ENCODE data around the gene LMO7.
A peak's percentile ranks its signal among the peaks of the same experiment; 100 is the strongest.

The LMO7 gene

DNA sequence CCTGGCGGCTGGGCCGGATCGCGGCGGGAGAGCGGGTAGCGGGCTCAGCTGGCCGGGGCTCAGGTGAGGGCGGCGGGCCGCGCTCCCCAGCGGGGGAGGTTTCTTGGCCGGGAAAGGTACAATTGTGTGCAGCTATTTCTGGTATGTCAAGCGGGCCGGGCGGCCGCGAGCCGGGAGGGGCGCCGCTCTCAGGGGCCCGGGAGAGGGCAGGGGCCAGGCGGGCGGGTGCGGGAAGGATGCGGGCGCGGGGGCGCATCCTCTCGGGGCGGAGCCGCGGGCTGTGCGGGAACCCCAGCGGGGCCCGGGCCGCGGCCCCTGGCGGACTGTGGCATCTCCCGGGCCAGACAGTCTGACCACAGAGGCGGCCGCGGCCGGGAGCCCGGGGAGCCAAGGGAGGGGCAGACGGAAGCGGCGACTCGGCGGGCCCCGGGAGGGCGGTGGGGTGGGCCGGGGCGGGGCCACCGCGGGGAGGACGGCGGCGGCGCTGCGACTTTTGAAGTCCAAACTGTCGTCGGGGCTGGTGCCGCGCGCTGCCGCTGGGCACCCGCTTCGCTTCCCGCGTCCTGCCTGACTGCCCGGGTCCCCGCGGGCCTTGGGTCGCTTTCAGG lies at the start of gene LMO7:
Gene LMO7, plus strand, starts transcription at position 503 of the 608 bp plus-strand sequence. CDS start 328 bp downstream, outside the sequence.
- peak; percentile 21 for DNase-seq

DNA sequence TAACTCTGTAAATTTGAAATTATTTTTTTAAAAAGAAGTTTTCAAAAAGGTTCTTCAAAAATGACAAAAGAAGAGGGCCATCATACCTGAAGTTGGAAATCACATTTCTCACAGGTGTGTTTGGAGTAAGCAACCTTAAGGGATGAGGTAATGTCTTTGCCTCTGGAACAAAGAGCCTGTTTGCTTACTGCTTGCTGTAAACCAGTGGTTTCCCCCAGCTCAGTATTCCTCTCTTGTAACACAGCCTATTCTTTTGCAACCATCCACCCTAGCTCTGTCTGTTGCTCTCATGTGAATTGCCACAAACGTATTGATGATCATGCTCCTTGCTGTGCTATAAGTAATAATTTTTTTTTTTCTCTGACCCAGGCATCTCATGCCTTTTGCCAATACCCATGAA lies 48.5 kb upstream of the LMO7 start:
- DNase-seq: no peak

DNA sequence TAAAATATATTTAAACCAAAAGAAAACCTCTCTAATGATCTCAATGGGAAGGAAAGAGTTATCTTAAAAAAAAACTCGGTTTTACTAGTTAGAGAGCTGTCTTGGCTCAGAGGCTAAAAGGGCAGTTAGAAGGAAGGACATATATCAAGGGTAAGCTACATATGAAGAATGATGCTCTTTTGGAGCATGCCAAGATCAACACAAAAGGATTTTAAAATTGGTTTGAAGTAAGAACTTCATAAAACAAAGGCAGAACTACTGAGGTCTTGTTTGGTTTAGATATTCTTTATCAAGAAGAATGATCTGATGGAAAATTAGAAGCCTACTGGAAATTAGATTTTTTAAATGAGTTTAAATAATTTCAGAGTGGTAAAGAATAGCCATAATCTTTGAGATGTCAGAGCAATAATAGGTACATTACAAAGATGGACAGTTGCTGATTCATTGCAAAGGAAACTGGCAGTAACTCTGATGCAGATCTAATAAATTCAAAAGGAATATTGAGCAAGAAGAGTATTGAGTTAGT lies 39.4 kb upstream of the LMO7 start:
- DNase-seq: no peak

DNA sequence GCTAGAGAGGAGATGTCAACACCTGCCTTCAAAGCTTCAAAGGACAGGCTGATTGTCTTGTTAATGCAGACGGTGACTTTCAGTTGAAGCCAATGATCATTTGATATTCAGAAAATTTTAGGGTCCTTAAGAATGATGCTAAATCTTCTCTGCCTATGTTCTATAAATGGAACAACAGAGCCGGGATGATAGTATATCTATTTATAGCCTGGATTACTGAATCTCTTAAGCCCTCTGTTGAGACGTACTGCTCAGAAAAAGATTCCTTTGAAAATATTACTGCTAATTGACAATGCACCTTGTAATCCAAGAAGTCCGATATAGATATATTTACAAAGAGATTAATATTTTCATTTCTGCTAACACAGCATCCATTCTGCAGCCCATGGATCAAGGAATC lies 35.8 kb upstream of the LMO7 start:
- DNase-seq: no peak

DNA sequence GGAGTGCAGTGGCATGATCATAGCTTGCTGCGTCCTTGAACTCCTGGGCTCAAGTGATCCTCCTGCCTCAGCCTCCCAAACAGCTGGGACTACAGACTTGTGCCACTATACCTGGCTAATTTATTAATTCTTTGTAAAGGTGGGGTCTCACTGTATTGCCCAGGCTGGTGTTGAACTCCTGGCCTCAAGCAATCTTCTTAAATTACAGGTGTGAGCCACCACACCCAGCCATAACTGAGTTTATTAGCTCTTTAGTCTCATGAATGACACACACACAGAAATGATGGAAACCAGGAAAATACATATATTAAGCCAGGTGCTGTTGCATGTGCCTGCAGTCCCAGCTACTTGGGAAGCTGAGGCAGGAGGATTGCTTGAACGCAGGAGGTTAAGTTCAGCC lies 33.1 kb upstream of the LMO7 start:
- no peak for DNase-seq

DNA sequence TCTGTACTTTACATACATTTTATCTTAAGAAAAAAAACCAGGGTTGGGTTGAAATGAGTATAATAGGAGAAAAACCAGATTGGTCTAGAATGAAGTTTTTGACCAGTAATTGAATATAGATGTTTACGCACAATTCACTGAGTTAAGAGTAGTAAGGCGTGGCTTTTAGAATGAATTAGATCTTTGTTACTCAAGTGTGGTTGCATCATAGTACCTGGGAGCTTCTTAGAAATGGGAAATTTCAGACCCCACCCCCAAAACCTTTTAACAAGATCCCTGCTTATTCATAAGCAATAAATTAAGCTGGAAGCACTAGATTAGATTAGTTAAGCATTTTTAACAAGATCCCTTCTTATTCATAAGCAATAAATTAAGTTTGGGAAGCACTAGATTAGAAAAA lies 28.7 kb upstream of the LMO7 start:
- no peak for DNase-seq

DNA sequence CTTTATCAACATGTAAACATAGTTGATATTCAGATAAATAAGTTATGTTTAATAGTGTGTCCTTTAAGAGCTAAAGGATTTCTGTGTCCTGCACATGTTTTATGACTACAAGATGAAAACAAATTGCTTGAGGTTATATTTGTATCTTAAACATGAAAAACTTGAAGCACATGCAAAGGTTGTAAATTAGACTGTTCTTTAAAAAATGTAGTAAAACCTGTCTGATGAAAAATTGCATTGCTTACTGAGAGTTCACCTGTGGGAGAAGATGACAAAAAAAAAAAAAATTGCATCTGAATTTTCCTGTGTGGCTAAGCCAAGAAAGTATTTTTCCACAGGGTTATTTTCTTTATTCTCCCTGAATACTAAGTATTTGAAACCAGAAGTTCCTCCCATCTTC lies 25.7 kb upstream of the LMO7 start:
- DNase-seq: no peak

DNA sequence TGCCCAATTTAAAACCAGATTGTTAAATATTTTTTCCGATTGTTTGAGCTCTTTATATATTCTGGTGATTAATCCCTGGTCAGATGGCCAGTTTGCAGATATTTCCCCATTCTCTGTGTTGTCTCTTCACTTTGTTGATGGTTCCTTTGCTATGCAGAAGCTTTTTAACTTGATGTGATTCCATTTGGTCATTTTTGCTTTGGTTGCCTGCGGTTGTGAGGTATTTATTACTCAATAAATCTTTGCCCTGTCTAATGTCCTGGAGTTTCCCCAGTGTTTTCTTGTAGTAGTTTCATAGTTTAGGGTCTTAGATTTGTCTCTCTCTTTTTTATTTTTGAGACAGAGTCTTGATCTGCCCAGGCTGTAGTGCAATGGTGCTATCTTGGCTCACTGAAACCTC lies 23.8 kb upstream of the LMO7 start:
- no peak for DNase-seq

DNA sequence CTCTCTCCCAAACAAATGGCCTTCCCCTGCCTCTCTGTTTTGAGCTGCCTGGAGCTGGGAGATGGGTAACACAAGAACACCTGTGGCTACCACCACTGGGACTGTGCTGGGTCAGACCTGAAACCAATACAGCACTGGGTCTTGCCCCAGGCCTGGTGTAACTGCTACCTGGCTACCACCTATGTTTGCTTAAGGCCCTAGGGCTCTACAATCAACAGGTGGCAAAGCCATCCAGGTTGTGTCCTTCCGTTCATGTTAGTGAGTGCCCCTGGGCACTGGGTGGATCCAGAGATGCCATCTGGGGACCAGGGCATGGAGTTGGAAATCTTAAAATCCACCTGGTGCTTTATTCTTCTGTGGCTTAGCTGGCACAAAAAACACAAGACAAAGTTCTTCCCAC lies 18.9 kb upstream of the LMO7 start:
- no peak for DNase-seq

DNA sequence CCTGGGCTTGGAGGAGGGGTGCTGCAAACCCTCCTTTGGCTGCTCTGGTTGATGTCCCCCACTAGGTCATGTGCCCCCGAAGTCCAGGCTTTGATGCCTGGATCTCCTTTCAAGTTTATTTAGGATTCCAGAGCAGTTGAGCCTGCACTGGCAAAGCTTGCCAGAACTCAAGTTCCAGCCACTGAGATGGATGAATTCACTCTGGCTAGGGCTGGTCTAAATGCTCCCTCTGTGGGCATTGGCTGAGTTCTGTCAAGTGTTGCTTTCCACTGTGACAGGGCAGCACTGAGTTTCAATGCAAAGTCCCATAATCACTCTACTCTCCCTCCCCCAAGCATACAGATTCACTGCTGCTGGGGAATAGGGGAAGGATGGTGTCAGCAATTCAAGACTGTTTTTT lies 17.8 kb upstream of the LMO7 start:
- DNase-seq: no peak

DNA sequence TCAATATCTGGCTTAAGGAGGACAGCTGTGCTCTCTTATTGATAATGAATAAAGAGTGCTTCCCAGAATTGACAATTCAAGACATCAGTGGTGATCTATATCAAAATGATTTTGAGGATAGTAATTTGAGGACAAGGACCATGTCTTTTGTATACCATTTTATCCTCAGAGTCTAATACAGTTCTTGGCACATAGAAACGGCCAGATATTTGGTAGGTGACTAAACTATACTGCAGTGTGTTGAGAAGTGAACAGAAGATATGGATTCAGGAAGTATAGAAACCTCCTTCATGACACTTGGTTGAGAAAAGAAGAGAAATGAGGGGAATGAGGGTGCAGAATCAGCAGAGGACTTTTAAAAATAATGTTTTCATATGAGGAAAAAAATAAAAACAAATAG lies 16.1 kb upstream of the LMO7 start:
- no peak for DNase-seq

DNA sequence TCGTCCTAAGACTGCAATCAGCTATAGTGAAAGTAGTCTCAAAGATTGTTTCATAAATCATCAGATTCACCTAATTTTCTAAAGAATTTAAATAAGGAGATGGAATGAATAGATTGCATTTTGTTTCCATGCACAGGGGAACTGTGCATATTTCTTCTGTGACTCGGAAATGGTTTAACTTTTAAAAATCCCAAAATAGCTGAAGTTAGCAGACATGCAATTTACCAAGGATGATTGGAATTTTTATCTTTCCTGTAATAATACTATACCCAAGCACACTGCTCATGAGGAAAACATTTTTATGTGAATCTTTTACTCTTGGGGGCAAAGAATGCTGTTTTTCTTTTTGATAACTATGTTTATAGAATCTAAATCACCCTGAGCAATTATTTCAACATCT lies 15.0 kb upstream of the LMO7 start:
- no peak for DNase-seq

DNA sequence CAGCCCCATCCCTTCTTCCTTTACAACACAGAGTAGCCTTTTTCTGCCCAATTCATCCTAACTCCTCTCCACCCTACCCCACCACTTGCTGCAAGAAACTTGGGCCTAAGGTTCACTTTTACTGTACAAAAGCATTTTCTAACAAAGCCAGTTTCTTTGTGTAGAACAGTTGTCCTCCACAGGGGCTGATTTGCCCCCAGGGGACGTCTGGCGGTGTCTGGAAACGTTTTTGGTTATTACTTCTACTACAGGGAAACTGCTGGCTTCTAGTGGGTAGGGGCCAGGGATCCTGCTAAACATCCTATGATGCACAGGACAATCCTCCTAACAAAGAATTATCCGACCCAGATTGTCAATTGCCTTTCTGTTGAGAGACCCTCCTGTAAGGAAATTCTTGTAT lies 7.3 kb upstream of the LMO7 start:
- DNase-seq: no peak

DNA sequence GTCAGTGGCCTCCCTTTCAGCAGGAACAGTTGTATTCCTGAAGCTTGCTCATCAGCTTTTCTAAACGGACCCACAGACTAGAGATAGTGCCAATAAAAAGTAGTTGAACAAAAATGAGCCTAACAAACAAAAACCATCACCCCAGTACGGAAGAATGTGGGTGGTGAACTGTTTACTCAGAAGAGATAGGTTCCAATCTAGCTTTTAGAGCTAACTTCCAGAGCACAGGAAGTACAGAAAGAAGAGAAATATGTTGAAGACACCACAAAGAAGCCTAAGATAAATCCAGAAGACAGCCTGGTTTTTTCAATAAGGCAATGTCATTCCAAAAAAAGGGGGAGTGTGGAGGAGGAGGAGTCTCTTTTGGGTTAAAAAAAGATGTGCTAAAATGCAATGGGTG lies 2.8 kb upstream of the LMO7 start:
- DNase-seq: no peak

DNA sequence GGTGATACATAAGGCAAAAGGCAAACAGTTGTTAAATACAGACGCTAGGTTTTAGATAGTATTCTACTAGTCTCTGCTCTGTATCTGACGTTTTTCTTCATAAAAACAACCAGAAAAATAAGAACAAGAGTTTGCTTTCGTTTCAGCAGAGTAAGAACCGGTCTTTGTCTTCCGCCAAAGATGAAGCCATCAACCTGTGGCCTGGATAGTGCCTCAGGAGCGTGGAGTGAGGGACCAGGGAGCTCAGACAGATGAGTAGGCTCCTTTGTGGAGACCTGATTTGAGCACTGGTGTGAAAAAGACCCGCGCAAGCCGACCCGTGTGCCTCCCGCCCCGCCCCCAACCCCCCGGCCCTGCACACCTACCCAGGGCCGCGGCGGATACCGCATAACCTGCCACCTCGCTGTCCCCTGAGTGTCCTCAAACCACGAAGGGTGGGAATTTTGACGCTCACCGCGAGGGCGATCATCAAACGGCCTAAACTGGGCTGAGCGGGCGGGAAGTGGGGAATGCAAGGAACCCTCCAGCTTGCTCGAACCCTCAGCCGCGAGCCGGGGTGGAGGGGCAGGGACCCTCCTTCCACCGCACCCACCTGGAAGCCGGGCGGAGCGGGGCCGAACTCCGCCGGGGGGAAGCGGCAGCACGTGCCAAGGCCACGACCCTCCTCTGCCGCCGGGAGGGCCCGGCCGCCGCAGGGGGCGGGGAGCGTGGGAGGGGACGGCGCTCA lies 866 bp upstream of the LMO7 start:
- no peak for DNase-seq

DNA sequence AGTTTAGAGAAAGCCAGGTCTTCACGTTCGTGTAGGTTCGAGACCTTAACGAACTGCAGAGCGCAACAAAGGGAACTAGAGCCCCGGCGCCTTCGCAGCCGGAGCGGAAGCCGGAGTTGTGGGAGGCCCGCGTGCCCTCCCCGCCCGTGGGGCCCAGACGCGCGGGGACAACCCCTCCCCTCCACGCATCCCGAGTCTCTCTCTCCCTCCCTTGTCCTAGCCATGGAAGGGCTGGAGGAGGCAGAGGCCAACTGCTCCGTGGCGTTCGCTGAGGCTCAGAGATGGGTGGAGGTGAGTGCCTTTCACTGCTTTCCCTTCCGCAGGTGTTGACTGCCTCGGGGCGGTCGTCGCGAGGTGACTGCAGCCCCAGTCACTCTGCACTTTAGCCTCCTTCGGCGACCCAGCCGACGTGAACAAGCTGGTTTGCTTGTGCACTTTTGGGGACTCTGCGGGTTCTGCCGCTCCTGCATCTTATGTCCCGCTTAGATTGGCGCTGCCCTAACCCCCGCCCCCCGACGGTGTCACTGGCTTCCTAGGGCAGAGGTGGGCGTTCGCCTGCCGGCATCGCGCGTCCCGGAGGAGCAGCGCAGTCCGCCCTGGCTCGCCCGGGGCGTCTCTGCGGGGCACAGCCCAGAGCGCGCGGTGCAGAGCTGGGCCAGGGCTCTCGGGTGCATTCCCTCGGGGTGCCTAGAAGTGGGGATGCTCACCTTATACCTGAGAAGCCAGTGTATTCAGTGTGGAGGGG lies 478 bp downstream of the LMO7 start:
- peak; percentile 25 for DNase-seq

DNA sequence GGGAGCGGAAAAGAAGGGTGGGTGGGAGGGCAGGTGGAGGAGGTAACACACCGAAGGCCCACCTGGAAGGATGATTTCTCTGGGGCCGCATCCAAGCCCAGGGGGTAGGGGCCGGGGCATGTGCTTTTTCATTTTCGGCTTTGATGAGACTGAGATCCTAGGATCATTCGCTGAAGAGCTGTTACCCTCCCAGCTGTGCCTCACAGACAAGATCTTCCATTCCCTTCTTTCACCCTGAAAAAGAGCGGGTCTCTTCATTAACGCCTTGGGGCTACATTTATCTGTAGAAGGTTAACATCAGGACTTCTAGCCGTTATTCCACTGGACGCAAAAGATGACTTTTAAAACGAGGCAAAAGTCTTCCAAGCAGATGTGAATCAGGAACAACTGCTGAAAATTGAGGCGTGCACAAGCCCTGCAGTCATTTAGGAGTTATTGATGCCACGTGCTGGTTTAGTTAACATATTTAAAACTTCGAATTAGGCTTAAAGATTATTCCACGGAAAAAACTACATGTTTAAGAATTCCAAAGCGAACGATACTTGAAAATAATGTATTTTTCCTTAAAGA lies 1.1 kb downstream of the LMO7 start:
- no peak for DNase-seq

DNA sequence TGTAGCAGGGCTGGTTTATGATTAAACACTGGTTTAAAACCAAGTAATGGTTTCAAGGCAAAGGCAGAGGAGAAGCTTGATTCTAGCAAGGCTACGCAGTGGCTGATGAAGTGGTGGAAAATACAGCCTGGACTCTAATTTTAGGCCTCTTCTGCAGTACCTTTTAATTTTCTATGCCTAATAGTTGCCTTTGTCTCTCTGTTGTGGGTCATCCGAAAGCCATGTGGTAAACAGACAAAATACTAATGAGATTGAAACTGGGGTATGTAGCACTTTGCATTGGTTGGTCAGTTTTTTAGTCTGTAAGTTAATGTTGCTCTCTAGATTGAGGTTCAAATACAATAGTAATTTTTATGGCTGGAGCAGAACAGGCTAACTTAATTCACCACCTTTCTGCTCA lies 3.3 kb downstream of the LMO7 start:
- DNase-seq: no peak

DNA sequence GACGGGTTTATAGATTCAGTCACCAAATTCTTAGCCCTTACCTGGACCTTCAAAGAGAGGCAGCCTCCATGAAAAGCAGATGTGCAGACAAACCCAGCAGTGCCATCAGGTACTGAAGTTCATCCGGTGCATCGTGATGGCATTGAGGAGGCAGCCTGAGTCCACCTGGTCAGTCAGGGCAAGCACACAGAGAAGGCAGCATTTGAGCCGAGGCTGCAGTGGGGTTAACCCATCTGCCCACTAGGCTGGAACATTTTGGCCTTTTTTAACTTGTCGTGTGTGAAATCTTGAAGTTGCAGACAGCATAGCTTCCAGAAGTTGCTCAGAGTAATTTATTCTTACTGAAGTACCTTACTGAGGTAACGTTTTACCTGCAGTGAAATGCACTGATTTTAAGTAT lies 4.9 kb downstream of the LMO7 start:
- no peak for DNase-seq

DNA sequence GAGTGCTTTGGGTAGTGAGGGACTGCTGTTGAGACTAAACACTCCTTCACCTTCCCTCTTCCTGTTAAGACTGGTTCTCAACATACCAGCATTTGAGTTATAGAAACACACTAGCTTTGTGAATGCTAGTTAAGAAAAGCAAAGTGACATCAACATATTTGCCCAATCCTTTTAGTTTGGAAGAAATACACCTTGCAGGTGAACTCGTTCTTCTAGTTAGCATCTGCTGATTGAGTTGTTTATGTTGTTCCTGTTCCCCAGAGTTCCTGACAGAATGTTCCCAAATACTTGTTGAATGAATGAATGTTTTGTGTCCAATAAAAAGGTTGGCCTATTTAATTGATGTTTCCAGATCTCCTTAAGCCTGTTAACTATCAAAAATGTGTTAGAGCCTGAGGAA lies 7.1 kb downstream of the LMO7 start:
- no peak for DNase-seq

DNA sequence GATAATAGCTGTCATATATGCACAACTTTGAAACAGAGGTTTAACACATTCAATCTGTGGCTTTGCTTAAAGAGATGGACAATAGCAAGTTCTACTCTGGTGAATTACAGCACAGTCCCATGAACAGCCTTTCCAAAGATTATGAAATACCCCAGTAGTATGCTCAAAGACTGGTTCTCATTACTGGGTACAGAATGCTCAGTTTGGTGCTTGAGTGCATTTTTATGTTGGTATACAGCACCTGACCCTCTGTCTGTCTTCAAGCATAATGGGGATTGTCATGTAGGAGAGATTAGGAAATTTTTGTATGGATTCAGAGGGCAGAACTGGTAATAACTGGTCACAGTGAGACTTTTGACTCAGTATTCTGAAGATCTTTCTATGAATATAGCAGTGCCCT lies 7.6 kb downstream of the LMO7 start:
- no peak for DNase-seq

DNA sequence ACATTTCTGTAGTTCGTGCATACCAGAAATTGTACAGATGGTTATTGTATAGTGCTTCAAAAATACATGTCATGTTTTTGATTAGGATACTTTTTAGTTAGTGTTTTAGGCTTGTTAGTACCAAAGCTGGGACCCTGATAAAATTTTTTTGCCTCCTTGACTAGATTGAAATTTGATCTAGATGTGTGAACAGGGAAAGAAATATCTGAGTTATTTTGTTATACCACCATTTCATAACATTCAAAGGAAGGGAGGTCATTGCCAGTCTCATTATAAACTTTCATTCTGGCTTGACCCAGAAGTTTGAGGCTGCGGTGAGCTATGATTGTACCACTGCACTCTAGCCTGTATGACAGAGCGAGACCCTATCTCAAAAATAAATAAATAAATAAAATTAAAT lies 9.0 kb downstream of the LMO7 start:
- DNase-seq: no peak

DNA sequence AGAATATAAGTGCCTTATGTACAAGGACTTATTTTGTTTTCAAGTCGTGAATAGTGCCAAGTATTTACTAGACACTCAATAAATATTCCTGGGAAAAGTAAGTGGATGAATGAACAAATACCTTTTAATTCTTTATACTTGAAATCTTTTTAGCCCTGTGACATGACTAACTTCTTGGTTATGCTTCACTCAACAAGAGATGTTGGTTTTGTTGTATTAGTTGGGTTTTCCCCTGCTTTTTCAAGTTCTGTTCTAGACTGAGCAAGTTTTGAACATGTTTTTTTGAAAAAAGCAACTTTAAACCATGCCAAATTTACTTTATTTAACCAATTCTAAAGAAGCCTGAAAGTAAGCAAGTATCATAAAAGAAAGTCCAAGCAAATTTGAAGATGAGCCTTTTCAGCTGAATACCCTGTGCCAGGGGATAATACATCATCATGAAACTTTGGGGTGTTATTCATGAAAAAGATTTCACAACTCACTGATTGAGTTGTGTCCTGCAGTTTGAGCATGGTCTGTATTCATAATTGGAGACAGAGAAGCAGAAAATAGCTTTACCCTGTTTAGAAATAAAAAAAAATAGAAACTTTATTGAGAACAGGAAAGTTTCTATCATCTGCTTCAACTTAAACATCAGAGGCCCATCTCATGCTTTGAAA lies 11.1 kb downstream of the LMO7 start:
- no peak for DNase-seq

All from activated CD4-positive, alpha-beta T cell treated with anti-CD3 and anti-CD28 coated beads for 1 hour (primary cell).